Adipocyte (in vitro differentiated cells): ENCODE results near the gene HUNK.

Experiments used
- DNase-seq: peaks from one replicate; pipeline ENCODE4 v3.0.0-alpha.2; 2015; ENCODE audit warnings: low read depth
- H3K27me3 ChIP-seq: replicated peaks from 2 replicates; pipeline ENCODE4 v1.7.0; 2013; ENCODE audit warnings: mild to moderate bottlenecking, low read length, moderate library complexity; ENCODE audit not compliant: control insufficient read depth, insufficient read depth
- H3K36me3 ChIP-seq: 2 replicates; pipeline ENCODE4 v1.7.0; 2013; ENCODE audit warnings: low read length, mild to moderate bottlenecking, moderate library complexity; ENCODE audit not compliant: control insufficient read depth, insufficient read depth, severe bottlenecking
- H3K4me1 ChIP-seq: 2 replicates; pipeline ENCODE4 v1.7.0; 2013; ENCODE audit warnings: mild to moderate bottlenecking, low read length, moderate library complexity; ENCODE audit not compliant: control insufficient read depth, insufficient read depth
- H3K4me3 ChIP-seq: 2 replicates; pipeline ENCODE4 v1.7.0; 2013; ENCODE audit warnings: mild to moderate bottlenecking, low read length, moderate library complexity
- H3K9ac ChIP-seq: 2 replicates; pipeline ENCODE4 v1.7.0; 2013; ENCODE audit warnings: mild to moderate bottlenecking, low read length, moderate library complexity
- H3K9me3 ChIP-seq: 2 replicates; pipeline ENCODE4 v1.7.0; 2013; ENCODE audit warnings: mild to moderate bottlenecking, low read length, moderate library complexity; ENCODE audit not compliant: control insufficient read depth

HUNK gene

GRCh38 chr21:31897311-31897710 is 24.5 kb downstream of the HUNK start:
- DNase-seq, result no peak
- Histone ChIP-seq H3K27me3 (no peaks in the 10 kb centered on the region), H3K9ac (no peak overlapping the region), H3K4me1 (no peaks in the 10 kb centered on the region), H3K36me3 (no peaks in the 10 kb centered on the region), H3K9me3 (no peaks in the 10 kb centered on the region), H3K4me3 (no peak overlapping the region)

- no peak for DNase-seq
- Histone ChIP-seq H3K36me3 (no peaks in the 10 kb centered on the region), H3K9me3 (no peaks in the 10 kb centered on the region), H3K4me1 (no peaks in the 10 kb centered on the region), H3K9ac (no peak overlapping the region), H3K4me3 (no peak overlapping the region), H3K27me3 (no peaks in the 10 kb centered on the region)
Measured at GRCh38 chr21:31898933-31899630, 26.3 kb downstream of the HUNK start.

- Histone ChIP-seq H3K9me3 (no peaks in the 10 kb centered on the region), H3K9ac (no peak overlapping the region), H3K4me1 (no peaks in the 10 kb centered on the region), H3K36me3 (no peaks in the 10 kb centered on the region), H3K27me3 (no peaks in the 10 kb centered on the region), H3K4me3 (no peak overlapping the region)
- no peak for DNase-seq
Measured at GRCh38 chr21:31900121-31900895, 27.5 kb downstream of the HUNK start.

- Histone ChIP-seq H3K9ac (no peak overlapping the region), H3K4me1 (no peaks in the 10 kb centered on the region), H3K4me3 (no peak overlapping the region), H3K27me3 (no peaks in the 10 kb centered on the region), H3K9me3 (no peaks in the 10 kb centered on the region), H3K36me3 (no peaks in the 10 kb centered on the region)
- DNase-seq, result no peak
Measured at GRCh38 chr21:31901315-31901714, 28.5 kb downstream of the HUNK start.

- no peaks in the 10 kb centered on the region for H3K9me3 ChIP-seq
- no peaks in the 10 kb centered on the region for H3K36me3 ChIP-seq
- H3K4me1 ChIP-seq, result no peaks in the 10 kb centered on the region
- DNase-seq, result no peak
- H3K4me3 ChIP-seq, result no peak overlapping the region
- H3K27me3 ChIP-seq, result no peaks in the 10 kb centered on the region
- H3K9ac ChIP-seq, result no peak overlapping the region
Measured at GRCh38 chr21:31902438-31902837, 29.6 kb downstream of the HUNK start.

GRCh38 chr21:31903896-31904295 is 31.1 kb downstream of the HUNK start:
- H3K4me1 ChIP-seq, result peaks cover 8% of the 10 kb centered on the region
- no peak overlapping the region for H3K9ac ChIP-seq
- no peaks in the 10 kb centered on the region for H3K27me3 ChIP-seq
- H3K36me3 ChIP-seq, result no peaks in the 10 kb centered on the region
- H3K4me3 ChIP-seq, result no peak overlapping the region
- no peaks in the 10 kb centered on the region for H3K9me3 ChIP-seq
- DNase-seq, result no peak

GRCh38 chr21:31905503-31906451 is 33.0 kb downstream of the HUNK start:
- no peak for DNase-seq
- Histone ChIP-seq H3K27me3 (no peaks in the 10 kb centered on the region), H3K4me1 (peaks cover 12% of the 10 kb centered on the region), H3K9ac (no peak overlapping the region), H3K9me3 (no peaks in the 10 kb centered on the region), H3K4me3 (no peak overlapping the region), H3K36me3 (no peaks in the 10 kb centered on the region)

- no peaks in the 10 kb centered on the region for H3K36me3 ChIP-seq
- no peaks in the 10 kb centered on the region for H3K27me3 ChIP-seq
- DNase-seq, result peak; percentile 66
- peak overlapping the region; percentile 36 for H3K4me3 ChIP-seq
- H3K9ac ChIP-seq, result peak overlapping the region; percentile 41
- no peaks in the 10 kb centered on the region for H3K9me3 ChIP-seq
- H3K4me1 ChIP-seq, result peaks cover 12% of the 10 kb centered on the region
Measured at GRCh38 chr21:31908106-31909031, 35.5 kb downstream of the HUNK start.

- Histone ChIP-seq H3K36me3 (no peaks in the 10 kb centered on the region), H3K4me3 (no peak overlapping the region), H3K9me3 (no peaks in the 10 kb centered on the region), H3K4me1 (peaks cover 13% of the 10 kb centered on the region), H3K9ac (no peak overlapping the region), H3K27me3 (no peaks in the 10 kb centered on the region)
- DNase-seq, result no peak
Measured at GRCh38 chr21:31909153-31910073, 36.6 kb downstream of the HUNK start.

GRCh38 chr21:31910074-31910470 is 37.3 kb downstream of the HUNK start:
- no peak for DNase-seq
- H3K9me3 ChIP-seq, result no peaks in the 10 kb centered on the region
- no peak overlapping the region for H3K9ac ChIP-seq
- H3K4me3 ChIP-seq, result no peak overlapping the region
- peaks cover 18% of the 10 kb centered on the region for H3K4me1 ChIP-seq
- no peaks in the 10 kb centered on the region for H3K36me3 ChIP-seq
- no peaks in the 10 kb centered on the region for H3K27me3 ChIP-seq
